Spleen (tissue), 7 donors: ENCODE data around the gene VEGFC.

Experiments
- POLR2A ChIP-seq, 3 donors: fragments of 450-650 bp; IDR thresholded peaks; one replicate each; pipeline ENCODE4 v1.5.1; 2017; ENCODE audit warnings: antibody characterized with exemption in 3 of 3, mild to moderate bottlenecking in 1 of 3
- TF ChIP-seq, protein P1 (sequence below), 11 experiments: fragments of 200-600 bp in 7 of 11; fragments of 450-650 bp in 4 of 11; sonication (generic) in 4 of 11; IDR thresholded peaks in 8 of 11; conservative IDR thresholded peaks in 3 of 11; 1 replicate in 7 of 11; 2 replicates in 4 of 11; pipeline versions ENCODE4 v1.4.0 to v1.8.0; 2016 to 2021; ENCODE audit warnings: antibody characterized with exemption in 11 of 11, inconsistent platforms in 4 of 11, mild to moderate bottlenecking in 1 of 11
- donor health status: DM: no; HTN: no; CAD: no; lungs with moderate emphysema.
- donor health status: DM: no; HTN: no; CAD: no.
- donor health status: DM: no; HTN: no; CAD: no.

DNA sequence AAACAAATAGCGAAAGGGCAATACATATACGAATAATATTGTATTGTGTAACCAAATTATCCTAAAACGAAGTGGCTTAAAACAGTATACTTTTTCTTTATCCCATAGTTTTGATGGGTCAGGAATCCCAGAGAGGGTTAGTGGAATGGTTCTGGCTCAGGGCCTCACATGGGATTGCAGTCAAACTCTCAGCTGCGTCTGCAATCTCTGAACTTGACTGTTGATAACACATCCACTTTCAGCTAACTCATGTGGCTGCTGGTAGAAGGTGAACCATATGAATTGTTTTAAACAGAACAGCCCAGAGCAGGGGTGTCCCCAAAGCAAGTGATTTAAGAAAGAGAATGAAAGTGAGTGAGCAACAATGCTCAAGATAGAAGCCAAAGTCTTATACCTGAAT is 127.8 kb downstream of the VEGFC start:
- TF ChIP-seq, protein P1, sequence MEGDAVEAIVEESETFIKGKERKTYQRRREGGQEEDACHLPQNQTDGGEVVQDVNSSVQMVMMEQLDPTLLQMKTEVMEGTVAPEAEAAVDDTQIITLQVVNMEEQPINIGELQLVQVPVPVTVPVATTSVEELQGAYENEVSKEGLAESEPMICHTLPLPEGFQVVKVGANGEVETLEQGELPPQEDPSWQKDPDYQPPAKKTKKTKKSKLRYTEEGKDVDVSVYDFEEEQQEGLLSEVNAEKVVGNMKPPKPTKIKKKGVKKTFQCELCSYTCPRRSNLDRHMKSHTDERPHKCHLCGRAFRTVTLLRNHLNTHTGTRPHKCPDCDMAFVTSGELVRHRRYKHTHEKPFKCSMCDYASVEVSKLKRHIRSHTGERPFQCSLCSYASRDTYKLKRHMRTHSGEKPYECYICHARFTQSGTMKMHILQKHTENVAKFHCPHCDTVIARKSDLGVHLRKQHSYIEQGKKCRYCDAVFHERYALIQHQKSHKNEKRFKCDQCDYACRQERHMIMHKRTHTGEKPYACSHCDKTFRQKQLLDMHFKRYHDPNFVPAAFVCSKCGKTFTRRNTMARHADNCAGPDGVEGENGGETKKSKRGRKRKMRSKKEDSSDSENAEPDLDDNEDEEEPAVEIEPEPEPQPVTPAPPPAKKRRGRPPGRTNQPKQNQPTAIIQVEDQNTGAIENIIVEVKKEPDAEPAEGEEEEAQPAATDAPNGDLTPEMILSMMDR (IDR thresholded peaks at IDR 0.05 in 8 of 11, conservative IDR thresholded peaks at IDR 0.05 in 3 of 11): no peak
- TF ChIP-seq POLR2A (IDR thresholded peaks at IDR 0.05): no peak
